Lower leg skin (tissue), 4 donors: ENCODE results near the gene KRTAP3-2. TPM values are rescaled to one million over a fixed set of nuclear protein-coding genes. Genes with fewer than 3 reads are reported as not detected.

Source experiments
- DNase-seq, 2 donors: peaks; one replicate each; pipeline ENCODE4 v3.0.0-alpha.2; 2019; ENCODE audit warnings: low spot score in 2 of 2
- H3K4me3 ChIP-seq: fragments of 200-600 bp; sonication (generic); 2 replicates; pipeline ENCODE4 v1.5.1; 2017; ENCODE audit warnings: mild to moderate bottlenecking, low read depth; ENCODE audit not compliant: poor library complexity, severe bottlenecking
- POLR2A ChIP-seq, 2 donors: fragments of 450-650 bp; IDR thresholded peaks; one replicate each; pipeline ENCODE4 v1.6.1; 2016 to 2017; ENCODE audit warnings: antibody characterized with exemption in 2 of 2, mild to moderate bottlenecking in 1 of 2, moderate library complexity in 1 of 2
- WGBS, 2 donors: methylation state at CpG; one replicate each; pipeline ENCODE4 v1.1.5; 2018; 5-methylcytosine and 5-hydroxymethylcytosine counted together
- intact Hi-C: fragments of 100-400 bp; cut with DNase I; formaldehyde crosslinking; loops from one replicate; pipeline ENCODE4 v1.15.0; 2023; ENCODE audit warnings: low total_unique reads
- total RNA-seq, 4 donors: library from RNA; depleted of rRNA; stranded (reverse); fragments of >200 nt; gene quantifications; one replicate each; pipeline ENCODE4 v1.1.0, GENCODE V29; 2016
- TF ChIP-seq, protein P1 (sequence below), 3 donors: fragments of 450-650 bp; IDR thresholded peaks; one replicate each; pipeline ENCODE4 v1.5.1; 2016; ENCODE audit warnings: antibody characterized with exemption in 3 of 3, mild to moderate bottlenecking in 3 of 3, moderate library complexity in 2 of 3

KRTAP3-2 gene
- total RNA-seq, 4 donors from 2014 or later: 84.1 TPM; not detected in 3

GRCh38 chr17:41012326-41013120 is 12.8 kb upstream of the KRTAP3-2 start:
- intact Hi-C loops: no loop called here
- 82 to 86% methylated on average over 6 of the region's 6 CpGs for WGBS, 2 donors

DNA sequence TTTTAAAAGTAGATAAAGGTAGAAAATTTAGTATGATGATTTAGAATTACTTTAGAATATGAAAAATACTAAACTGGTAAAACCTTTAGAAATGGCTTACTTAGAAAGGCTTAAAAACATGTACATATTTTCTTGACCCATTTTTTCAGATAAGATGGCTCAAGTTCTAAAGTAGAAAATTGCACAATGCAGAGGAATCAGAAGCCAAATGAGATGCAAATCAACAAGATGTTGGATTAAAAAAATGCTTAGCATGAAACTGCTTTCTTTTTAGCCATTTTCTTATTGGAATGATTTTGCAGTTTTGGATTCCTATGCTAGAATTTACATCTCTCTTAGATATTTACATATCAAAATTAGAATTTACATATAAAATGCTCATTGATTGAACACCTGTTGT is 10.7 kb upstream of the KRTAP3-2 start:
- DNase-seq: no peak
- H3K4me3 ChIP-seq: no peak overlapping the region
- intact Hi-C loops: no loop called here
- TF ChIP-seq, protein P1, sequence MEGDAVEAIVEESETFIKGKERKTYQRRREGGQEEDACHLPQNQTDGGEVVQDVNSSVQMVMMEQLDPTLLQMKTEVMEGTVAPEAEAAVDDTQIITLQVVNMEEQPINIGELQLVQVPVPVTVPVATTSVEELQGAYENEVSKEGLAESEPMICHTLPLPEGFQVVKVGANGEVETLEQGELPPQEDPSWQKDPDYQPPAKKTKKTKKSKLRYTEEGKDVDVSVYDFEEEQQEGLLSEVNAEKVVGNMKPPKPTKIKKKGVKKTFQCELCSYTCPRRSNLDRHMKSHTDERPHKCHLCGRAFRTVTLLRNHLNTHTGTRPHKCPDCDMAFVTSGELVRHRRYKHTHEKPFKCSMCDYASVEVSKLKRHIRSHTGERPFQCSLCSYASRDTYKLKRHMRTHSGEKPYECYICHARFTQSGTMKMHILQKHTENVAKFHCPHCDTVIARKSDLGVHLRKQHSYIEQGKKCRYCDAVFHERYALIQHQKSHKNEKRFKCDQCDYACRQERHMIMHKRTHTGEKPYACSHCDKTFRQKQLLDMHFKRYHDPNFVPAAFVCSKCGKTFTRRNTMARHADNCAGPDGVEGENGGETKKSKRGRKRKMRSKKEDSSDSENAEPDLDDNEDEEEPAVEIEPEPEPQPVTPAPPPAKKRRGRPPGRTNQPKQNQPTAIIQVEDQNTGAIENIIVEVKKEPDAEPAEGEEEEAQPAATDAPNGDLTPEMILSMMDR (IDR thresholded peaks at IDR 0.05): no peak
- TF ChIP-seq POLR2A (IDR thresholded peaks at IDR 0.05): no peak

More at GRCh38 chr17:41012326-41013120, 12.8 kb upstream of the KRTAP3-2 start:
- no peak overlapping the region for H3K4me3 ChIP-seq
- DNase-seq: no peak
- TF ChIP-seq, protein P1 (IDR thresholded peaks at IDR 0.05): no peak
- no peak for TF ChIP-seq POLR2A (IDR thresholded peaks at IDR 0.05)

DNA sequence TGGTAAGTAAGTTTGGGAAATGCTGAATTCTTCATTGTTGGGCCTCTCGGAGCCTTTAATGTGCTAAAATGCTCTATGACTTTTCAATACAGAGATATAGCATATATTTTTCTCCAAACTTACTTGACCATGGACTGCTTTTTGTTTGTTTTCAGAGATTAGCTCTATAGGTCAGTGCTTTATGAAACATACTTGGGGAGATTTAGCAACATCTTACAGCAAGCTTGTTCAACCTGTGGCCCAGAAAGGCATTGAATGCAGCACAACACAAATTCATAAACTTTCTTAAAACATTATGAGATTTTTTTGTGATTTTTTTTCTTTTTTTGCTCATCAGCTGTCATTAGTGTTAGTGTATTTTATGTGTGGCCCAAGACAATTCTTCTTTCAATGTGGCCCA is 10.2 kb upstream of the KRTAP3-2 start:
- 85 to 95% methylated on average over 1 of the region's 1 CpG for WGBS, 2 donors
- no peak for TF ChIP-seq POLR2A (IDR thresholded peaks at IDR 0.05)
- TF ChIP-seq, protein P1 (IDR thresholded peaks at IDR 0.05): no peak
- H3K4me3 ChIP-seq: no peak overlapping the region
- intact Hi-C loops: no loop called here
- DNase-seq: no peak

GRCh38 chr17:41009301-41009760 is 9.6 kb upstream of the KRTAP3-2 start:
- TF ChIP-seq, protein P1 (IDR thresholded peaks at IDR 0.05): no peak
- TF ChIP-seq POLR2A (IDR thresholded peaks at IDR 0.05): no peak
- intact Hi-C loops: no loop called here
- no peak overlapping the region for H3K4me3 ChIP-seq
- 54 to 57% methylated on average over 4 of the region's 4 CpGs for WGBS, 2 donors
- DNase-seq: no peak

DNA sequence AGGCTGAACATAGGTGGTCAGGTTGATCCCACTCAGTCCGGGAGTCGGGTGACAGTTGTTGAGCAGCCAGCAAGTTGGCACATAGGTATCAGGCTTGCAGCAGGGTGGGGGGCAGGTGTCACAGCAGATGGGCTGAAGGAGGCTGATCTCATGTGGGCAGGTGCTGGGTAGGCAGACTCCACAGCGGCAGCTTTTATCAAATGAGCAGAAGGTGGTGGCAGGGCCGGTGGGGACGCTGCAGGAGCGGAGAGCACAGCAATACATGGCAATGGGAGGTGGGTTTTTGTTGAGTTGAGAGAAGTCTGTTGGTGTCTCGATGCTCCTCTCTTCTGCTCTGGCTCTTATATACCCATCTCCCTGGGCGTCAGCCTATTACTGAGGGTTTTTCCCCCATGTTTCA is 9.1 kb upstream of the KRTAP3-2 start, which contains the start of gene KRTAP3-1:
Gene KRTAP3-1 (minus strand): TSS at position 318 of the 400 bp plus-strand sequence. CDS start 54 bp downstream, at position 264.
- intact Hi-C loops: no loop called here
- TF ChIP-seq POLR2A (IDR thresholded peaks at IDR 0.05): no peak
- TF ChIP-seq, protein P1 (IDR thresholded peaks at IDR 0.05): no peak
- 90% methylated on average over 8 of the region's 8 CpGs for WGBS, 2 donors
- no peak within 1 kb of the TSS for H3K4me3 ChIP-seq
- DNase-seq: no peak
